Liver (tissue), 9 donors: Measurements from ENCODE around the gene MAFF. TPM values are rescaled to one million over a fixed set of nuclear protein-coding genes. Genes with fewer than 3 reads are reported as not detected.

Experiments used
- DNase-seq: peaks from one replicate; pipeline ENCODE4 v3.0.0-alpha.2; 2017; ENCODE audit warnings: low spot score
- H3K27ac ChIP-seq, 2 donors: one replicate each; pipeline ENCODE4 v1.7.0; 2013; ENCODE audit warnings: inconsistent platforms in 2 of 2, low read length in 2 of 2, control low read depth in 1 of 2, low read depth in 1 of 2, mild to moderate bottlenecking in 1 of 2
- H3K27me3 ChIP-seq, 4 donors: one replicate each; pipeline versions ENCODE4 v1.6.1 to v1.7.0; 2013; ENCODE audit warnings: low read length in 3 of 4, inconsistent platforms in 1 of 4, mild to moderate bottlenecking in 1 of 4, moderate library complexity in 1 of 4; ENCODE audit not compliant: control insufficient read depth in 4 of 4, insufficient read depth in 4 of 4
- H3K36me3 ChIP-seq, 4 donors: one replicate each; pipeline versions ENCODE4 v1.6.1 to v1.7.0; 2013; ENCODE audit warnings: low read length in 3 of 4, mild to moderate bottlenecking in 3 of 4, low read depth in 1 of 4, moderate library complexity in 1 of 4; ENCODE audit not compliant: control insufficient read depth in 4 of 4, insufficient read depth in 3 of 4
- H3K4me1 ChIP-seq, 4 donors: one replicate each; pipeline versions ENCODE4 v1.6.1 to v1.7.0; 2013; ENCODE audit warnings: low read length in 3 of 4, mild to moderate bottlenecking in 3 of 4, moderate library complexity in 1 of 4; ENCODE audit not compliant: control insufficient read depth in 4 of 4, insufficient read depth in 4 of 4
- H3K4me3 ChIP-seq, 3 donors: one replicate each; pipeline versions ENCODE4 v1.6.1 to v1.7.0; 2013; ENCODE audit warnings: low read length in 3 of 3, control low read depth in 1 of 3, low read depth in 1 of 3, mild to moderate bottlenecking in 1 of 3
- H3K9ac ChIP-seq, 2 donors: one replicate each; pipeline ENCODE4 v1.7.0; 2013; ENCODE audit warnings: low read length in 2 of 2, mild to moderate bottlenecking in 2 of 2, moderate library complexity in 2 of 2, control low read depth in 1 of 2, low read depth in 1 of 2
- H3K9me3 ChIP-seq, 4 donors: one replicate each; pipeline versions ENCODE4 v1.6.1 to v1.7.0; 2013; ENCODE audit warnings: low read length in 3 of 4; ENCODE audit not compliant: control insufficient read depth in 4 of 4
- EGR1 ChIP-seq, 2 donors: IDR thresholded peaks; 2 replicates each; pipeline ENCODE4 v1.6.1; 2016 to 2018; ENCODE audit warnings: antibody characterized with exemption in 2 of 2, low read depth in 2 of 2
- FOXA1 ChIP-seq: IDR thresholded peaks from 2 replicates; pipeline ENCODE4 v1.6.1; 2016; ENCODE audit warnings: antibody characterized with exemption
- FOXA2 ChIP-seq: IDR thresholded peaks from 2 replicates; pipeline ENCODE4 v1.6.1; 2016; ENCODE audit warnings: antibody characterized with exemption
- GABPA ChIP-seq, 2 donors: IDR thresholded peaks in 1 of 2; conservative IDR thresholded peaks in 1 of 2; 2 replicates each; pipeline ENCODE4 v1.6.1; 2016; ENCODE audit warnings: antibody characterized with exemption in 2 of 2, mild to moderate bottlenecking in 1 of 2, moderate library complexity in 1 of 2
- HNF4A ChIP-seq, 2 donors: conservative IDR thresholded peaks; 2 replicates each; pipeline ENCODE4 v1.6.1; 2016; ENCODE audit warnings: antibody characterized with exemption in 2 of 2, mild to moderate bottlenecking in 2 of 2
- HNF4G ChIP-seq: IDR thresholded peaks from 2 replicates; pipeline ENCODE4 v1.6.1; 2016; ENCODE audit warnings: antibody characterized with exemption
- JUND ChIP-seq, 2 donors: IDR thresholded peaks; 2 replicates each; pipeline ENCODE4 v1.6.1; 2016; ENCODE audit warnings: antibody characterized with exemption in 2 of 2
- MAX ChIP-seq: IDR thresholded peaks from 2 replicates; pipeline ENCODE4 v1.6.1; 2016; ENCODE audit warnings: antibody characterized with exemption
- NR2F2 ChIP-seq: IDR thresholded peaks from 2 replicates; pipeline ENCODE4 v1.6.1; 2016; ENCODE audit warnings: antibody characterized with exemption
- RAD21 ChIP-seq, 2 donors: IDR thresholded peaks; 2 replicates each; pipeline ENCODE4 v1.6.1; 2016; ENCODE audit warnings: antibody characterized with exemption in 2 of 2, mild to moderate bottlenecking in 2 of 2
- REST ChIP-seq: IDR thresholded peaks from 2 replicates; pipeline ENCODE4 v1.6.1; 2016; ENCODE audit warnings: antibody characterized with exemption, mild to moderate bottlenecking
- RXRA ChIP-seq, 2 donors: IDR thresholded peaks; 2 replicates each; pipeline ENCODE4 v1.6.1; 2017 to 2018; ENCODE audit warnings: antibody characterized with exemption in 2 of 2, mild to moderate bottlenecking in 1 of 2
- SP1 ChIP-seq: IDR thresholded peaks from 2 replicates; pipeline ENCODE4 v1.6.1; 2018; ENCODE audit warnings: antibody characterized with exemption, mild to moderate bottlenecking
- TAF1 ChIP-seq: conservative IDR thresholded peaks from 2 replicates; pipeline ENCODE4 v1.6.1; 2016; ENCODE audit warnings: antibody characterized with exemption, mild to moderate bottlenecking
- YY1 ChIP-seq: IDR thresholded peaks from 2 replicates; pipeline ENCODE4 v1.6.1; 2016; ENCODE audit warnings: antibody characterized with exemption, mild to moderate bottlenecking
- ZBTB33 ChIP-seq: IDR thresholded peaks from 2 replicates; pipeline ENCODE4 v1.6.1; 2016; ENCODE audit warnings: antibody characterized with exemption
- WGBS: extraction: QIAGEN DNeasy Blood & Tissue Kit; methylation state at CpG from one replicate; pipeline ENCODE4 v1.1.7; 2013; 5-methylcytosine and 5-hydroxymethylcytosine counted together
- polyA plus RNA-seq, 2 donors: library from polyadenylated mRNA; stranded (reverse) in 1 of 2; unstranded in 1 of 2; fragments of 200-250 nt in 1 of 2; fragments of >200 nt in 1 of 2; fragmentation: Nextera tagmentation in 1 of 2; extraction: Ambion mirVana in 1 of 2; gene quantifications; one replicate each; pipeline versions ENCODE4 v1.2.1 to v1.2.3, GENCODE V29; 2013 to 2015
- total RNA-seq, 2 donors: library from RNA; depleted of rRNA; stranded (reverse); fragments of >200 nt; gene quantifications; one replicate each; pipeline ENCODE4 v1.2.3, GENCODE V29; 2014
- TF ChIP-seq, protein P1 (sequence below): IDR thresholded peaks from 2 replicates; pipeline ENCODE4 v1.6.1; 2016; ENCODE audit warnings: antibody characterized with exemption
- donor health status: healthy.
- donor health status: healthy.
- donor health status: healthy.
- donor health status: healthy.
- donor health status: healthy.

MAFF gene
- total and polyA plus RNA-seq, 4 donors, result 1.4 to 3.3 (median 2.0) TPM

DNA sequence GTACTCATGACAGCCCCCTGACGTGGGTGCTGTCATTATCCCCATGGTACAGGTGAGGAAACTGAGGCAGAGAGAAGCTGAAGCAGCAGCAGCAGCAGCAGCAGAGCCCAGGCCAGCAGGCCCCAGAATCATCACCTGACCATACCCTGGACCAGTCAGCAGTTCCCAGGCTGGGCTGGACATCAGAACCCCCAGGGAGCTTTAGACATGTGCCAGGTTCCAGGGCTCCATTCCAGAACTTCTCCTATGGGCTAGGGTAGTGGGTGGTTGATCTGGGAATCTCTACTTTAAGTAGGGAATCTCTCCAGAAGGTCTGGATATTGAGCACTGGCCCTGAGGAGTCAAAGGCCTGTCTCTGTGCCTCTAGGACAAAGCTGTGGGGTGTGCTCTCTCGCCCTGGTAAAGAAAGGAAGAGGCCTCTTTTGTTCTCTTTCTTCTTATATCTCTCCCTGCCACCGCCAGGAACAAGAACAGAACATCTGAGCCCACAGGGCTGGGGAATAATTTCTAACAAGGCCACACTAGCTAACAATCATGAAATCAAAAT lies 26.6 kb downstream of the MAFF start:
- Histone ChIP-seq H3K27ac (no peak overlapping the region), H3K4me1 (peaks cover 0 to 3% (median 0%) of the 10 kb centered on the region in 4 donors), H3K36me3 (peaks cover 0 to 9% (median 3%) of the 10 kb centered on the region in 4 donors), H3K9me3 (no peaks in the 10 kb centered on the region), H3K4me3 (no peak overlapping the region), H3K9ac (no peak overlapping the region), H3K27me3 (no peaks in the 10 kb centered on the region)
- WGBS, result 84% methylated on average over 3 of the region's 3 CpGs
- DNase-seq, result no peak
- TF ChIP-seq FOXA2 (no peak), ZBTB33 (no peak), RXRA (IDR thresholded peaks at IDR 0.05) (no peak), REST (no peak), JUND (IDR thresholded peaks at IDR 0.05) (no peak), SP1 (no peak), TAF1 (no peak), MAX (no peak), RAD21 (IDR thresholded peaks at IDR 0.05) (no peak), YY1 (no peak), FOXA1 (no peak), GABPA (IDR thresholded peaks at IDR 0.05 in 1 of 2, conservative IDR thresholded peaks at IDR 0.05 in 1 of 2) (no peak), HNF4G (no peak), HNF4A (conservative IDR thresholded peaks at IDR 0.05) (no peak)
- TF ChIP-seq, protein P1, sequence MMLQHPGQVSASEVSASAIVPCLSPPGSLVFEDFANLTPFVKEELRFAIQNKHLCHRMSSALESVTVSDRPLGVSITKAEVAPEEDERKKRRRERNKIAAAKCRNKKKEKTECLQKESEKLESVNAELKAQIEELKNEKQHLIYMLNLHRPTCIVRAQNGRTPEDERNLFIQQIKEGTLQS, result no peak

- Histone ChIP-seq H3K4me1 (peaks cover 0 to 3% (median 0%) of the 10 kb centered on the region in 4 donors), H3K27me3 (no peaks in the 10 kb centered on the region), H3K4me3 (no peak overlapping the region), H3K27ac (no peak overlapping the region), H3K9me3 (no peaks in the 10 kb centered on the region), H3K9ac (no peak overlapping the region), H3K36me3 (peaks cover 0 to 9% (median 3%) of the 10 kb centered on the region in 4 donors)
- DNase-seq, result no peak
- WGBS, result 82% methylated on average over 14 of the region's 14 CpGs
- TF ChIP-seq GABPA (IDR thresholded peaks at IDR 0.05 in 1 of 2, conservative IDR thresholded peaks at IDR 0.05 in 1 of 2) (no peak), REST (no peak), RAD21 (IDR thresholded peaks at IDR 0.05) (no peak), JUND (IDR thresholded peaks at IDR 0.05) (no peak), EGR1 (IDR thresholded peaks at IDR 0.05; ENCODE audit: low read depth in 2 of 2) (no peak), RXRA (IDR thresholded peaks at IDR 0.05) (no peak), YY1 (no peak), NR2F2 (no peak), FOXA2 (no peak), FOXA1 (no peak), TAF1 (no peak), HNF4A (conservative IDR thresholded peaks at IDR 0.05) (no peak), MAX (no peak), HNF4G (no peak), SP1 (no peak)
- TF ChIP-seq, protein P1, result no peak
Observed at GRCh38 chr22:38228873-38229740, 27.3 kb downstream of the MAFF start.
